Ishikawa (cell line): ENCODE data around the gene PXDN.

Experiments
- CEBPB ChIP-seq: IDR thresholded peaks from 2 replicates; pipeline ENCODE4 v1.6.1; 2012
- EGR1 ChIP-seq: IDR thresholded peaks from 2 replicates; pipeline ENCODE4 v1.6.1; 2012
- EP300 ChIP-seq: IDR thresholded peaks from 2 replicates; pipeline ENCODE4 v1.6.1; 2012; ENCODE audit warnings: borderline replicate concordance
- MAX ChIP-seq: IDR thresholded peaks from 2 replicates; pipeline ENCODE4 v1.6.1; 2012
- NFIC ChIP-seq: IDR thresholded peaks from 2 replicates; pipeline ENCODE4 v1.6.1; 2012
- RAD21 ChIP-seq: IDR thresholded peaks from 2 replicates; pipeline ENCODE4 v1.6.1; 2012; ENCODE audit warnings: low read depth
- REST ChIP-seq: IDR thresholded peaks from 2 replicates; pipeline ENCODE4 v1.6.1; 2012; ENCODE audit warnings: low read depth, mild to moderate bottlenecking
- TAF1 ChIP-seq: IDR thresholded peaks from 2 replicates; pipeline ENCODE4 v1.6.1; 2012; ENCODE audit warnings: low read depth, mild to moderate bottlenecking
- TCF12 ChIP-seq: IDR thresholded peaks from 2 replicates; pipeline ENCODE4 v1.6.1; 2012; ENCODE audit warnings: low read depth
- TEAD4 ChIP-seq: IDR thresholded peaks from 2 replicates; pipeline ENCODE4 v1.6.1; 2012
- USF1 ChIP-seq: IDR thresholded peaks from 2 replicates; pipeline ENCODE4 v1.6.1; 2012
- YY1 ChIP-seq: IDR thresholded peaks from 2 replicates; pipeline ENCODE4 v1.6.1; 2012; ENCODE audit warnings: low read depth
- ZBTB7A ChIP-seq: IDR thresholded peaks from 2 replicates; pipeline ENCODE4 v1.6.1; 2012; ENCODE audit warnings: low read depth

GRCh38 chr2:1752751-1753150, 8.4 kb upstream of the PXDN start:
- TF ChIP-seq MAX (no peak), CEBPB (no peak), TAF1 (no peak), REST (no peak), EP300 (no peak), TEAD4 (no peak), USF1 (no peak), TCF12 (no peak), EGR1 (no peak), YY1 (no peak), NFIC (no peak), RAD21 (no peak), ZBTB7A (no peak)
